Muscle of back (tissue), 11 donors: ENCODE data around the gene CMIP. TPM values are rescaled to one million over a fixed set of nuclear protein-coding genes. Genes with fewer than 3 reads are reported as not detected.
"Not testable (repeated sequence)": the region's sequence is repeated elsewhere in the genome, so short reads cannot be mapped to it uniquely, and the experiment has no call there.

Experiments
- DNase-seq, 3 donors: peaks; one replicate each; pipeline versions ENCODE4 v3.0.0 to v3.0.0-alpha.2; 2013
- polyA plus RNA-seq, 10 donors: library from polyadenylated mRNA; unstranded; fragments of 120-200 nt; gene quantifications; one replicate each; pipeline ENCODE4 v1.2.1, GENCODE V29; 2013; ENCODE audit not compliant: insufficient read length in 10 of 10

Gene CMIP
- polyA plus RNA-seq, 10 donors = 12.9 to 24.2 (median 16.3) TPM

DNA sequence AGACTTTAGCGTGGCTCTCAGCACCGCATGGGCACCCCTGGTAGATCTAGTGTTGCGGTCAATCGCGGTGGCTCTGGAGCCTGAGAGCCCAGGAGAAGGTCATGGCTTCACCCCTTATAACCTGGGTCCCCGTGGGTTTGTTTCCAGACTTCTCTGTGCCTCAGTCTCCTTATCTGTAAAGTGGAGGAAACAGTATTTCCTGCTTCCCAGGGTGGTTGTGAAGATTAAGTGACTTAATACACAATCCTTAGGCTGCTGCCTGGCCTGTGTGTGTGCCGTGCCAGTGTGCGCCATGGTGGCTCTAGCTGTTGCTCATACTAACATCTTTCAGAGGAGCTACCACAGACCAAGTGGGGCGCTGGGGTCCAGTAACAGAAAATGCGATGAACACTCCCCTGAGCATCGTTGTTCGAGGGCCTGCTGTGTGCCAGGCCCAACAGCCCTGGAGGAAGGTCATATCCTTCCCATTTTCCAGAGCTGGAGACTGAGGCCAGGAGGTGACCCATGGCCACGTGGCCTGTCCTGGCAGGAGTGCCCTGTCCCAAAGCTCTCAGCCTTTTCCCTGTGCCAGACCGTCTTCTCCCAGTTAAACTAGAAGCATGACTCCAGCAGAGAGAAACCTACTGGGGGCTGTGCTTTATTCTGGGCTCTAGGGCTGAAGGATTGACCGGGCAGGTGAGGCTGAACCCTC is 70.1 kb downstream of the CMIP start:
- DNase-seq = no peak

- DNase-seq = no peak
These were observed 70.7 kb downstream of the CMIP start for GRCh38 chr16:81515281-81515680.

GRCh38 chr16:81515721-81516120 is 71.1 kb downstream of the CMIP start:
- no peak for DNase-seq

DNA sequence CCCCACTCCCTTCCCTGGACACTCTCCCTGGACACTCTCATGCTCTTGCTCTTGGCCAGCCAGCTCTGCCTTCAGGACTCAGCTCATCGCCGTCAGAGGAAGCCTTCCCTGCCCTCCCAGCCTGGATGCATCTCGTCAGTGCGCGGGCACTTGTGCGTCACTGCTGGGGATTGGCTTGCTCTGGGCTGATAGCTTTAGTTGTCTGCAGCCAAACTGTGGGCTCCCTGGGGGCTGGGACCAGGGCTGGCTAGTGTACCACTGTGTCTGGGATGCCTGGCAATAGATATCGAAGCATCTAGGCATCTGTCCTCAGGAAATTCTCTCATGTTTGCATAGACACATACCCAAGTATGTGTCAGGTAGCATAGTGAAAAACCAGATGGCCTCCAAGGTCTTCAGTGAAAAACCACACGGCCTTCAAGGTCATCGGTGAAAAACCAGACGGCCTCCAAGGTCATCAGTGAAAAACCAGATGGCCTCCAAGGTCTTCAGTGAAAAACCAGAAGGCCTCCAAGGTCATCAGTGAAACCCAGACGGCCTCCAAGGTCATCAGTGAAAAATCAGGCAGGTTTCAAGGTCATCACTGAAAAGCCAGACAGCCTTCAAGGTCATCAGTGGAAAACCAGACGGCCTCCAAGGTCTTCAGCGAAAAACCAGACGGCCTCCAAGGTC is 72.0 kb downstream of the CMIP start:
- DNase-seq = no peak

DNA sequence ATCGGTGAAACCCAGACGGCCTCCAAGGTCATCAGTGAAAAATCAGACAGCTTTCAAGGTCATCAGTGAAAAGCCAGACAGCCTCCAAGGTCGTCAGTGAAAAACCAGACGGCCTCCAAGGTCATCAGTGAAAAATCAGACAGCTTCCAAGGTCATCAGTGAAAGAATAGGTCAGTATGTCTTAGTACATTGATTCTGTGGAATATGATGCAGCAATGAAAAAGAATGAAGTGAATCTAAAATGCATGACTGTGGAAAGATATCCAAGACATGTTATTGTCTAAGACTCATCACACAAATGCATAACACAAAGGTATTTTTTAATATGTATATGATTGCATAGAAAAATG is 72.5 kb downstream of the CMIP start:
- DNase-seq = no peak

DNA sequence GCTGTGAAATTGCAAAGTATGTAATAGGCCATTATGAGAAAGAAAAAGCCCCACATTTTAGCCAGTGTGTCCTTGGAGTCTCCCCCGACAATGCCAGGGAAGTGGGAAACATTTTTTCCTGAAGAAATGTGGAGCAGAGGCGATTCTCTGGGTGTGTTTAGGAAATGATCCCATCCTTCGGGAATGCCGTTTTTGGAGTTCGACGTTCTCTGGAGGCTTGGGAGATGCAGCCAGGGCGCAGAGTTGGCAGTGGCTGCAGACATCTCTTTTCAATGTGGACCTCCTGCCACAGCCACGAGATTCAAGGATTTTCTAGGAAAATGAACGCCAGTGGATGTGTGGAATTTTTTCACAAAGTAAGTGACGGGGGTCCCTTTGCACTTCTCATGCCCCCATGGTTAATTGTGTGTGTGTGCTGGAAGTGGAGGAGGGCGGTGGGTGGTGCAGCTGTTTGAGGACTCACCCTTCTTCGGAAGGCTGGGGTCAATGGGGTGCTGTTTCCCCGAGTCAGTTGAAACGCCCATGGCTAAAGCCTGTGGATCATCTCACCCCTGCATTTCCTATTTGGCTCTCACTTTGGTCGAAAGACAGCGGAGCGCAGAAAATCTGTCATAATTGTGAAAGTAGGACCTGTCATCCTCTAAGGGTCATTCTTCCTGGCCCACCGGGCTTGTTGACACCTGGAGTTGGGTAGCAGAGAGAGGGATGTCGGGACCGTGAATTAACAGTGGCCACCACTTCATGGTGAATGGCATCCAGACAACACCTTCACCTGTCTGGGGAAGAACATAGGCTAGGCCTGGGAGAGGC is 73.2 kb downstream of the CMIP start:
- no peak for DNase-seq

GRCh38 chr16:81518439-81518757 is 73.8 kb downstream of the CMIP start:
- no peak for DNase-seq

- DNase-seq = no peak
These were observed 74.9 kb downstream of the CMIP start for GRCh38 chr16:81519301-81520150.

DNA sequence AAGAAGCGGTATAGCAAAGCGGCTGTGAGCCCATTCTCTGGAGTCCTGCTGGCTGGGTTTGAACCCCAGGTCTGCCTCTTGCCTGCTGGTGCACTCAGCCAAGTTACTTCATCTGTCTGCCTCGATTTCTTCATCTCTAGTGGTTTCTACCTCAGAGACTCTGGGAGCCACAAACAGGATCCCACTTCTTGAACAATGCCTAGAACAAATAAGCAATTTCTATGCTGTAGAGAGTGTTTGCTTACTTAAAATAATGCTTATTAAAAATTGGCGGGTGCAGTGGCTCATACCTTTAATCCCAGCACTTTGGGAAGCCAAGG is 75.5 kb downstream of the CMIP start:
- no peak for DNase-seq

GRCh38 chr16:81520560-81521135 is 76.0 kb downstream of the CMIP start:
- no peak for DNase-seq

DNA sequence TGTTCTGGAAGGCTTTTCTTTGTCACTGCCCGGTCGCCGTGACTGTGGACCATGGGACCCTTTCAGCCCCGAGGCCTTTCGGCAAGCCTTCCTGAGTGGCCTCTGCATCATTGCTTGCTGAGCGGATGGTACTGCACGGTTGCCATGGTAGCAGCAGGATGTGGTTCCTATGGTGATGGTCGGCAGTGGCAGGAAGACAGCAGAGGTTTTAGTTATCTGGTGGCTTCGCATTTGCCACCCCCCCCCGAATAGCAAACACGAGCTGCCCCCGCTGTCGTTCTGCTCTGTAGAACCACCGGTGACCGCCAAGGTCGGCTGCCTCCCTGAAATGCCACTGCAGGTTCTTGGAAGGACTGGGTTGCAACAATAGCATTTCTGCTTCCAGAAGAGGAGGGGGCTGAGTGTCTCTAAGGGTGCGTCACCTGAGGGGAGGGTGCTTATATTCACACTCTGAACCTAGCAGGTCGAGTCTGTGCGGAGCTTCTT is 76.6 kb downstream of the CMIP start:
- DNase-seq = no peak

DNA sequence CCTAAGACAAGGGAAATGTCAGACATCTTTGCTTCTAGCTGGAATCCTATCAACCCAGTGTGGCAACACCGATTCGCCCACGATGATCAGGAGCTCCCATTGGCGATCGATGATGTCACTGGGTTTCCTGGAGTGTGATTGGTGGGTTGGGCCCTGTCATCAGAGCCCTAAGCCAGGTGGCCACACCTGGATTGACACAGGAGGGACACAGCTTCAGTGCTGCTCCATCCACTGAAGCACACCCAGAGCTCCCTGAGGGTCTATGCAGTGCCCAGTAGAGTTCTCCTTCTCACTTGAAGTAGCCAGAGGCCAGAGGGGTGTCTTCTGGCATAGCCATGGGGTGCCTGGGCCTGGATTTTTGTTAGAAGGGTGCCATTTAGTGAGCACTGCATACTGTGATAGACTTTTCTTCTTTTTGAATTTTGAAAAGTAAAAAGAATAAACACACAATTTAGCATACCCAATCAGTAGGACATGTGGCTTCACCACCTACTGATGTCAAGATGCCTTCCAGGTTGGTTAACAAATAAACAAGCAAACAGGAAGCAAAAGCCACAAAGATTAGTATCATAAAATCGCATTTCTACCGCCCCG is 77.6 kb downstream of the CMIP start:
- no peak for DNase-seq

GRCh38 chr16:81522851-81523250 is 78.2 kb downstream of the CMIP start:
- not testable (repeated sequence) for DNase-seq

- peak in 1 of 3 donors; percentile 63 for DNase-seq
These were observed 78.9 kb downstream of the CMIP start for GRCh38 chr16:81523387-81524115.

- no peak for DNase-seq
These were observed 79.8 kb downstream of the CMIP start for GRCh38 chr16:81524382-81524781.

GRCh38 chr16:81524885-81525284 is 80.3 kb downstream of the CMIP start:
- not testable (repeated sequence) for DNase-seq

DNA sequence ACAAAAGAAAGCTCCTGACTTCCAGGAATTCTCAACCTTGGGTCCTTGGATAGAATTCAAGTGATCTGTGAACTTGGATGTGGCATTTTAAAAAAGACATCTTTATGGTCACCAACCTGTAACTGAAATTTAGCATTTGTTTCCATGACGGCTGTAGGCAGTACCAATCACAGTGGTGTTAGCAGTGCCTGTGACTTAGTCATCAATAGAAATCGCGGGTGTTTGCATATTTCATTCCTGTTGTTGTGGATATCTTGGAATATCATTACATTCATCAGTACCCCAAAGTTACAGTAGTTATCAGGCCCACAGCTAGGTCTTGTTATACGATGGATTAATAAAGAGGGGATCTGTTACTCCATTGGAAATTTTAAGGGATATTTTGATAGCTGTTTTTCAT is 81.6 kb downstream of the CMIP start:
- no peak for DNase-seq

- DNase-seq = peak in 2 of 3 donors; percentile 45 to 49
These were observed 82.3 kb downstream of the CMIP start for GRCh38 chr16:81526935-81527334.

- no peak for DNase-seq
These were observed 83.0 kb downstream of the CMIP start for GRCh38 chr16:81527477-81528178.

GRCh38 chr16:81528256-81528655 is 83.6 kb downstream of the CMIP start:
- DNase-seq = no peak
